GM18505 (cell line): ENCODE measurements around the gene MSANTD3.
"Not testable (repeated sequence)": the region's sequence is repeated elsewhere in the genome, so short reads cannot be mapped to it uniquely, and the experiment has no call there.

Source experiments
- ATAC-seq: cut with Tn5 transposase; IDR thresholded peaks from one replicate; pipeline ENCODE4 v1.9.1; 2021; ENCODE audit not compliant: unreplicated experiment
- POLR2A ChIP-seq: IDR thresholded peaks from 4 replicates; pipeline ENCODE4 v1.6.1; 2011; ENCODE audit warnings: borderline replicate concordance; ENCODE audit not compliant: insufficient read depth, insufficient read length; ENCODE audit errors: extremely low read depth

The MSANTD3 gene, protein sequence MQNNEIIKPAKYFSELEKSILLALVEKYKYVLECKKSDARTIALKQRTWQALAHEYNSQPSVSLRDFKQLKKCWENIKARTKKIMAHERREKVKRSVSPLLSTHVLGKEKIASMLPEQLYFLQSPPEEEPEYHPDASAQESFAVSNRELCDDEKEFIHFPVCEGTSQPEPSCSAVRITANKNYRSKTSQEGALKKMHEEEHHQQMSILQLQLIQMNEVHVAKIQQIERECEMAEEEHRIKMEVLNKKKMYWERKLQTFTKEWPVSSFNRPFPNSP

DNA sequence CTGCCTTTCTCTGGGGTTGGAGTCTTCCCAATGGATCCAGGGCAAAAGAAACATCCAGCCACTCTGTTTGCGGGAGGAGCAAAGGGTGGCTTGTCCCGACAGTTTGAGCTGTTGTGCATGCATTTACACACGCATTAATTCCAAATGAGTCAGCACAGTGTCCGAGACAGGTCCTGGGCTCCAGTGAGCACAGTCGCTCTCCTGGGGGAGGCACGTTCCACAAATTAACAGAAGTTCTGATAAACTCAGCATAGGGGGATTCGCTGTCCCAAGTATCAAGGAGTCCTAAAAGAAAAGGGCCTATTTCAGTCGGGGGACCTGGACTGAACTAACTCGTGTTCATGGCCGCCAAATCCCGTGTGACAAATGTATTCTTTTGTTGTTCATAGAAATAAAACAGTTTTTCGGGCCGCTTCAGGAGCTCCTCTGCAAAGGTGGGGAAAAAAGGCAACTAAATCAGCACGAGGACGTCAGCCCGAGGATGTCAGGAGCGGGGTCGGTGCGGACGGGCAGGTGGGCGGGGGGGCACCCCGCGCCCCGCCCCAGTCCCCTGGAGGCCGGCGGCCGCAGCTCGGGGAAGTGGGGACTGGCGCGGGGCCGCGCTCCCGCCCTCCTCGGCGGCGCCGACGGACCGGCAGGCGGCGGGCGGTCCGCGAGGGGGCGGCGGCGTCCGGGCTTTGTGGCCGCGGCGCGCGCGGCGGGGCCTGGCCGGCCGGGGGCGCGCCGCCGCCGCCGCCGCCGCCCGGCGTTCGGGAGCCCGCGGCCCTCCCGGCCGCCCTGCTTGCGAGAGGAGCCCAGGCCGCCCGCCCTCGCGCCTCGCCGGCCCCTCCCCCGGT is at the start of gene MSANTD3:
Gene MSANTD3 (plus strand): TSS at position 614 of the 836 bp plus-strand sequence. CDS start 14,796 bp downstream, outside the sequence.
- no peak for TF ChIP-seq POLR2A
- peak; percentile 86 for ATAC-seq

DNA sequence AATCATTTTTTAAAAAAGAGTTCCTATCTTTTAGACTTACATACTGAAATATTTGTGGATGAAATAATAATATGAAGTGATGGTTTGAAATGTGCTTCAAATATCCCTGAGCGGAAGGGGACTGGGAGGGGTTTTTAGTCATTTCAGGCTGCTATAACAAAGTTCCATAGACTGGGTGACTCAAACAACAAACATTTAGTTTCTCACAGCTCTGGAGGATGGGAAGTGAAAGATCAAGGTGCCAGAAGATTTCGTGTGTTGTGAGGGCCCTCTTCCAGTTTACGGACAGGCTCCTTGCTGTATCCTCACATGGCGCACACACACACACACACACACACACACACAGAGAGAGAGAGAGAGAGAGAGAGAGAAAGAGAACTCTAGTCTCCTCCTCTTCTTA is 47.1 kb upstream of the MSANTD3 start:
- no peak for TF ChIP-seq POLR2A
- no peak for ATAC-seq

DNA sequence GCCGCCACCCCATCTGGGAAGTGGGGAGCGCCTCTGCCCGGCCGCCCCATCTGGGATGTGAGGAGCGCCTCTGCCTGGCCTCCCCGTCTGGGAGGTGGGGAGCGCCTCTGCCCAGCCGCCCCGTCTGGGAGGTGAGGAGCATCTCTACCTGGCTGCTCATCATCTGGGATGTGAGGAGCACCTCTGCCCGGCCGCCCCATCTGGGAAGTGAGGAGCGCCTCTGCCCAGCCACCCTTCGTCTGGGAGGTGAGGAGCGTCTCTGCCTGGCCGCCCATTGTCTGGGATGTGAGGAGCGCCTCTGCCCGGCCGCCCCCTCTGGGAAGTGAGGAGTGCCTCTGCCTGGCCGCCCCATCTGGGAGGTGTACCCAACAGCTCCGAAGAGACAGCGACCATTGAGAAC is 34.0 kb upstream of the MSANTD3 start:
- not testable (repeated sequence) for ATAC-seq

DNA sequence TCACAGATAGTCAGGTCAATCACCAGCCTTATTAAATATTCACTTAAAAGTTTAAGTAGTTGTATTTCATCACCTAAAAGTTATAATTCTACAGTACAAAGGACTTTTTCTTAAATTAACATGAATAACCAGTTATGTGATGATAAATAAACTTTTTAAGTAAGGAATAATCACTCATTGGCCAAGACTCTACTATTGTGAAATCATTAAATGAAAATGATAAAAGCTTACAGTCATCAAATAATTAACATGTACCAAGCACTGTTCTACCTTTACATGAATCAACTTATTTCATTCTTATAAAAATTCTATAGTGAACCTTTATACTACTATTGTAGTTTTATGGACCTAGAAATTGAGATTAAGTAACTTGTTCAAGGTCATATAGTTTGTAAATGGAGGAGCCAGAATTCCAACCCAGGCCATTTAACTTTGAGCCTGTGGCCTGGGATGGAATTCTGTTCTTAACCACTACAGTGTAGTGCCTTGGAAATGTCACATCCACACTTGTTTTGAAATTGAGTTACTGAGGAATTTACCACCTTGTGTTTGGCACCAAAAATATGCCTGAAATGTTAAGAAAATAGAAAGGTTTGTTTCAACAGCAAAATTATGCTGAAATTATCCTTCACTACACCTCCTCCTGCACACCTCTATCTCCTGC is 32.8 kb upstream of the MSANTD3 start:
- no peak for ATAC-seq
- TF ChIP-seq POLR2A, result no peak

DNA sequence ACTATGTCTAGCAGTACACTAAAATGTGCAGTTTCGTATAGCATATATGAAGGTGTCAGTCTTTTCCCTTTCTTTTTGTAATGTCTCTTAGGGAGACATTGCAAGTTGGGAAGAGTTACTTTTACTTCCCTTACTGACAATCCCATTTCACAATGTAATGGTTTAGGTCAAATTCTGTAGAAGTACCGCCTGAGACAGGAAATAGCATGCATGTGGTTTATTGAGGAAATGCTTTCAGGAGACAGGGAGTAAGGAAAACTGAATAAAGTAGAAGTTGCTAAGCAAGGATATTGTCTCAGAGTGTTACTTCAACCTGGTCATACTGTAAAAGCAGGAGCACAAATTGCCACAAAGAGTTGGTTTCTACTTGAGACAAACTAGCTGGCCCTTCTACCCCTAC is 32.1 kb upstream of the MSANTD3 start:
- TF ChIP-seq POLR2A, result no peak
- ATAC-seq, result no peak

DNA sequence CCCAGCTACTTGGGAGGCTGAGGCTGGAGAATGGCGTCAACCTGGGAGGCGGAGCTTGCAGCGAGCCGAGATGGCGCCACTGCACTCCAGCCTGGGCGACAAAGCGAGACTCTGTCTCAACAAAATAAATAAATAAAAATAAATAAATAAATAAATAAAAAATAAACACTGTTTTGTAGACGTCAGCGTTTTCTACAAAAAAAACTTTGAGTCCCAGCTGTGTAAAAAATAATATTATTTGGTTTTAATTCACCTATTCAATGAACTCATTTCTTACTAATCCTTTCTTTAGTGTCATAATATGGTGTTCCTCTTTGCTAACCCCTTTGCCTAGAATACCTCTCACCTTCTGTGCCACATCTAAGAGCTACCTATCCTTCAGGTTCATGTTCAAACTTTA is 30.2 kb upstream of the MSANTD3 start:
- TF ChIP-seq POLR2A, result no peak
- no peak for ATAC-seq

DNA sequence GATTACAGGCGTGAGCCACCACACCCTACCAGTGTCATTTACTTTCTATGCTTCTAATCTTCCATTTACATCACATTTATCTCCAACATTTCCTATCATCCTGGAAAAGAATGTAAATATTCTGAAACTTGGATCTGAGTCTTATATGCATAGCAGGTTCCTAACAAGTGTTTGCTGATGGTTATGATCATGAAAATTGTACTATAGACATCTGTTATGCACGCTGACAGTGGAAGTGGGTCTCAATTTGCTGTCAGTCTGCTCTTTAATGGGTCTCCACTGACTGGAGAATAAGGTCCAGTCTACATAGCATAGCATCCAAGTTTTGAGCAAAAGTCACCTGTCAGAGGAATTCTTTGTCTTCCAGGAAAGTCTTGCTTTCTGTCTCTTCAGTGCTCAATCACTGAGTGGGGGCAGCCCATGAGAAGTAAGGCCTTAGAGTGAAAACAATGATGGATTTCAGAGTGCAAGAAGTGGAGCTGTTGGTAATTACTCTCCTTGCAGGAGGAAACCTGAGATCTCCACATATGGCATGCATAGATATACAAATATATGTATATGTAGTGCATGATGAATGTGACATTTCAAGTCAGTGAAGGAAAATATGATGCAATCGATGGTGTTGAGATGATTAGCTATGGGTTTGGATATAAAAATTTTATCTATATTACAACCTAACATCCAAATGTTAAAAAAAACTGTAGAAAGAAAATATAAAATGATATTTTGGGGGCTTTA is 29.2 kb upstream of the MSANTD3 start:
- no peak for ATAC-seq
- TF ChIP-seq POLR2A, result no peak

DNA sequence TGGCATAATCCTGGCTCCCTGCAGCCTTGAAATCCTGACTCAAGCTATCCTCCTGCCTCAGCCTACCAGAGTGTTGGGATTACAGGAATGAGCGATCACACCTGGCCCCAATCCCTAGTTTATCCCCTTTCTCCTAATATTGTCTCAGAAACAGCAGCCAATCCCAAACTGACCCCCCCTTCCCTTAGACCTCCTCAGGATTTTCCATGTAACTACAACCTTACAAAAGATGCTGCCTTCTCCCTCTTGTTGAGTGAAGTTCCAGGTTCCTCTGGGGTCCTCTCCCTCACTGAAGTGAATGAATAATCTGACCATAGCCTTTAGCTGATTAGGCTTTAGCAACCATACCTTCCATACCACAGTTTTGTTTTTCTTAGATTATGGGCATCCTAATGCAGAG is 25.9 kb upstream of the MSANTD3 start:
- ATAC-seq, result no peak
- no peak for TF ChIP-seq POLR2A

DNA sequence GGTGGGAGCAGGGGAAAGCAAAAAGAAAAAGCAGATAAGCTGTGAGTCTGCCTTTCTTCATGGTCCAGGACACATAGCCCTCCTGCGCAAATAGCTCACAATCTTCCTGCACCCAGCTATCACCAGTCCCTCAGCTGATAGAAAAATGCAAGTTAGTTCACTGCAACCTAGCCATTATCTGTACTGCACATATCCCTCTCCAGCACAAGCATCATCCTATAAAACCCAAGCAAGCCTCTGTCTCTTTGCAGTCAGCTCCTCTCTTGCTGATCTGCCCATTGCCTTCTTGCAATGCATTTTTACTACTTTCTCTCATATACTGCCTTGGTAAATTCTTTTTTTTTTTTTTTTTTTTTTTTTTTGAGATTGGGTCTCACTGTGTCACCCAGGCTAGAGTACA is 20.0 kb upstream of the MSANTD3 start:
- TF ChIP-seq POLR2A, result no peak
- ATAC-seq, result no peak

DNA sequence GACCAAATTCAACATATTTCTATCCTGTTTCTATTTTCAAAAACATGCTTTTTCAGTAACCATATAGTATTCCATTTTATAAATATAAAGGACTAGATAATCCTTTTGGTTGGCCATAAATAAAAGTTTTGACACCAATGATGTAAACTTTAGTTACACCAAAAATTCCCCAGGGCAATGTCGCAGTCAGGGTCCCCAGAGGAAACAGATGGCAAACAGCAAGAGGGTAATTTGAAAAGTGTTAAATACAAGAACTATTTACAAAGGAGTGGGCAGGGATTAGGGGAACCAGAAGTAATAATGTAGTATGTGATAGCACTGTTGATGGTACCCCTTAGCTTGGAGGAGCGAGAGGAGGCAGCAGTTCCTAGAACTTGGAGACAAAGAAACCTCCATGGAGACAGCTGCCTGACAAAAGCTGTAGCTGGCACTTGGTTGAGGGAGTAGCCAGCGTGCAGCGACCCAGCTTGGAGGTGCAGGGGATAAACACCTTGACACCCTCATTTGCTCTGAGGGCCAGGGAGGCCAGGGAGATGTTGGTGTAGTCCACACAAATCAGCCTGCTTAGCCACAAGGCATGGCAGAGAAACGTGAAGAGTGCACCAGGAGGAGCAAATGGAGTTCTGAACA is 18.3 kb upstream of the MSANTD3 start:
- no peak for ATAC-seq
- TF ChIP-seq POLR2A, result no peak

DNA sequence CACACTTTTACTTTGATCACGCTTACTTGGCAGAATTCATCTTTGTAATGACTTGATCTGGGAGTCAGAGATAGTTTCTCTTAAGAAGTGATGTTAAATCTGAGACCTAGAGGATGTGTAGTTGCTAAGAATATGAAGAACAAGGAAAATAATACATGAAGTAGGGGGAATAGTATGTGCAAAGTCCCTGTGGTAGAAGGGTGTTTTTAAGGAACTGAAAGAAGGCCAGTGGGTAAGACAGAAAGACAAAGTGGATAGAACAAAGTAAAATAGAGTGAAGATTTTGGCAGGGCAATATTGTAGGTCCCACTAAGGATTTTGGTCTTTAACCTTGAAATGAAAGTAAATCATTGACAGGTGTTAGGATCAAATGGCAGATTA is 17.8 kb upstream of the MSANTD3 start:
- no peak for ATAC-seq
- TF ChIP-seq POLR2A, result no peak

DNA sequence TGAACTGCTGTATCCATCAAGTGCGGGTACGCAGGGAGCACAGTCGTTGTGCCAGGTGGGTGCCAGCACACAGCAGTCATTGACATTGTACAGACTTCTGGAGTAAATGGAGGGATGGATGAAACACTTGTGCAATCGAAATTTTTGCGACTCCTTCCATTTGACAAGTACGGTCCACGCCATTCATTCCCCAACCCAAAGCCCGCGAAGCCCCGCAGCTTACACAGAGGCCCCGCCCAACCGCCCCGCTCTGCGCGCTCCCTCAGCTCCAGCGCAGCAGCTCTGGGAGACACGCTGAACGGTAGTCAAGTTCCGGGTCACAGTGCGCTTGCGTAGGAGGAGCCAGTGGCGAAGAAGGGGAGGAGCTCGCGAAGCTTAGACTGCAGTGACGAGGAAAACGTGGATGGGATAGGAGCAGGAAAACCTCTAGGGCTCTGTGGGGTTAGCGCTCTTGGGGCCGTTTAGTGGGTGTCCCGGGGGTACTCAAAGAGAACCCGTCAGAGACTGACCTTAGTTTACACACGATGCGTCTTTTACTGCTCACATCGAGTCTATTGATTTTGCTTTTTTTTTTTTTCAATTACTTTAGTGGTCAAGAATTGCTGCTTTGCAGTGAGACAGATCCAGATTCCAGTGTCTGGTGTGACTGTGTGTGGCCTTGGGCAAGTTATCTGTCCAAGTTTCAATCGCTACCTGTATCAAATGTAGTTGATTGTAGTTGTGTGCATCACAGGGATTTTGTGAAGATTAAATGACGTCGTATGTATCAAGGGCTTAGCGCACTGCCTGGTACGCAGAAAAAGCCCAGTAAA is 15.3 kb upstream of the MSANTD3 start:
- peak; percentile 99 for ATAC-seq
- peak; percentile 72 for TF ChIP-seq POLR2A
